Cerebellar cortex (tissue), 1 donor: ENCODE measurements around the gene FBXO11.
"Not testable (repeated sequence)": the region's sequence is repeated elsewhere in the genome, so short reads cannot be mapped to it uniquely, and the experiment has no call there.

ENCODE experiments used
- DNase-seq: peaks from one replicate; pipeline ENCODE4 v3.0.0-alpha.2; 2015; ENCODE audit warnings: low spot score

Gene FBXO11

DNA sequence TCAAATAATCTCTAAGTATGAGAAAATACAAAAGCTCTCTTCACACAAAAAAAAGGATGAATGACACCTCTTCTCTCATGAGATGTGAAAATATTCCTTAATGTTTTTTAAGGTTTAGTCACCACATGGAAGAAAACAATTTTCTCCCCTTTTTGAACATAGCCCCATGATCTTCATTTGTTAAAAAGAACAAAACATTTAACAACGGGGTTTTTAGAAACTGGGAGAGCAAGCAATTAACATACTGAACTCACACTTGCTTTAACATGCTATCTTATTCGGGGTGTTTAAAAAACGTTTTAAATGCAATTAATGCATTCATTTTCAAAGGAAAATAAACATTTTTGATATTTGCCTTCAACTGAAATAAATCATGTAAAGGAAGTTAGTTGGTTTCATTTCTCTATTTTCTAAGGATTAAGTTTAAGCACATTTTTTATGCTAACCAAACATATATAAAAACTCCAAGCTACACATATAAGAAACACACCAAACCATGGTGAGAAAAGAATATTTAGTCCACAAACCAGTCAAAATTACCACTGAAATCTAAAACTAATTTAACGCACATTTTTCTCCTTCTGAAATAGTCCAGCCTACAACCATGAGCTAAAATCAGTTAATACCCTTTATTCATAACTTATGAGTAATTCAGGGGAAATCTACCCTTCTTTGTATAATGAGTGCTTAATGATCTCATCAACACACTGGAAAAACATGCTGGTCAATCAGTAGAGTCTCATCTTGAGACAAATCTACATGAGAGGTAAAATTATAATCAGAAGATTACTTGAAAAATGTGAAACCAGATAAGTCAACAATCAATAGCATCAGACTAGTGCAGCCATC, 8.2 kb downstream of the FBXO11 start:
- DNase-seq, result no peak

- not testable (repeated sequence) for DNase-seq
These were observed 9.0 kb downstream of the FBXO11 start for GRCh38 chr2:47897191-47897882.

- DNase-seq, result no peak
These were observed 9.8 kb downstream of the FBXO11 start for GRCh38 chr2:47896450-47896968.

GRCh38 chr2:47893771-47894170, 12.5 kb downstream of the FBXO11 start:
- no peak for DNase-seq

DNA sequence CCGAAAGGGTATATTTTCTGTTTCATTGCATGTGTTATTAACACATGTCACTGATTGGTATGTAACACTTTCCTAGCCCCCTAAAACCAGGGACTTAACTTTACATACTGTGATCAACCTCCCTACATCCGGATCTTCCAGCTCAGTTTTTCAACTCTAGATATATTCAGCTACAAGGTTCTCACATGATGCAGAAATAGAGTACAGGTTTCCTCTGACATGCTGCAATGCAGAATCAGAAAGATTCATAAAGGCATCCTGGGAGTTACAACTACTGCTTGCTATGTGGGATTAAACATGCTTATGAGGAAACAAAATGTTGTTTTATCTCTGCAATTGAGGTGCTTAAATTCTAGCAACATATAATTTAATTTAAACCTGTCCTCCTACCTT, 14.0 kb downstream of the FBXO11 start:
- no peak for DNase-seq

DNA sequence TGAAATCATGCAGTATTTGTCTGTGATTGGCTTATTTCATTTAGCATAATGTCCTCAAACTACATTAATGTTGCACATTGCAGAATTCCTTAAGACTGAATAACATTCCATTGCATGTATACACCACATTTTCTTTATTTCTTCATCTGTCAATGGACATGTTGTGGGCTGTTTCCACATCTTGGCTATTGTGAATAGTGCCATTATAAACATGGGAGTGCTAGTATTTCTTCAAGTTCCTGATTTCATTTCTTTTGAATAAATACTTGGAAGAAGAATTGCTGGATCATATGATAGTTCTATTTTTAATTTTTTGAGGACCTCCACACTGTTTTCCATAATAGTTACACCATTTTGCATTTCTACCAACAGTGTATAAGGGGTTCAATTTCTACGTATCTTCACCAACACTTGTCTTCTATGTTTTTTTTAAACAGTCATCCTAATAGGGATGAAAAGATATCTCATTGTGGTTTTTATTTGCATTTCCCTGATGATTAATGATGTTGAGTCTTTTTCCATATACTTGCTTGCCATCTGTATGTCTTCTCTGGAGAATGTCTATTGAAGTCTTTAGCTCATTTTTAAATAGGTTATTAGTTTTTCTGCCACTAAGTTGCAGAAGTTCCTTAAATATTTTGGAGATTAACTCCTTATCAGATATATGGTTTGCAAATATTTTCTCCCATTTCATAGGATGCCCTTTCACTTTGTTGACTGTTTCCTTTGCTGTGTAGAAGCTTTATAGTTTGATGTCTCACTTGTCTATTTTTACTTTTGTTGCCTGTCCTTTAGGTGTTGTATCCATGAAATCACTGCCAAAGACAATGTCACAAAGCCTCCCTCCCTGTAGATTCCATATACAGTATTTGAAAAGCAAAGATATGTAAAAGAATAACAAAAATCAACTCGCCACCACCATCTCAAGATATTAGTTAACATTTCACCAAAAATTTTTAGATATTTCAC, 14.6 kb downstream of the FBXO11 start:
- no peak for DNase-seq

- no peak for DNase-seq
These were observed 15.5 kb downstream of the FBXO11 start for GRCh38 chr2:47890711-47891368.

DNA sequence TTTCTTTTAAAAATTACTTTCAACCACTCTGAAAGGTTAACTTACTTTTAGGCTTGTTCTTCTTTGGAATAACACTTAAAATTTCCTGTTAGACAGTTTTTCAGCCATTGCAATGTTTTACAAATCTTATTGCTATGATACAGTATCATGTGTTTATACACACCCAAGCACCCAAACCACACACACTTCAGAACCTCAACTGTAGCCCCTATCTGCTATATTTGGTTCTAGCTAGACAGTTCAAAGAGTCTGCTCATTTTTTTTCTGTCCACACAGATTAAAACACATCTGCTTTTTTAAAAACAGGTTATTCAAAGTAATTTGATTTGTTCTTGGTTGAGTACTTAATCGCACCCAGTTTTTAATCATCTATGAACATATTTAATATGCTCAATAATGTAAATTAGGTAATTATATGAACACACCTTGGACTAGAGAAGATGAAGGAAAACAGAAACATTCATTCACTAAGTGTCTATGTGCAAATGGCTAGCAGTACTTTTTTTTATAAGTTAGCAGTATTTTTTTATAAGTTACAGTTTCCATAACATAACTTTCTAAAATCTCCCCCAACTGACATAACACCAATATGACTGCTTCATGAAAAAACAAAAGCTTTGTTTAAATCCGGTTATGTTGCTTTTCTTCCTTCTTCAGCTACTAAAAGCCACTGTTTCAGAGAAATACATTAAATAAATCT, 17.6 kb downstream of the FBXO11 start:
- DNase-seq, result no peak

GRCh38 chr2:47876912-47877311, 29.4 kb downstream of the FBXO11 start:
- DNase-seq, result no peak

DNA sequence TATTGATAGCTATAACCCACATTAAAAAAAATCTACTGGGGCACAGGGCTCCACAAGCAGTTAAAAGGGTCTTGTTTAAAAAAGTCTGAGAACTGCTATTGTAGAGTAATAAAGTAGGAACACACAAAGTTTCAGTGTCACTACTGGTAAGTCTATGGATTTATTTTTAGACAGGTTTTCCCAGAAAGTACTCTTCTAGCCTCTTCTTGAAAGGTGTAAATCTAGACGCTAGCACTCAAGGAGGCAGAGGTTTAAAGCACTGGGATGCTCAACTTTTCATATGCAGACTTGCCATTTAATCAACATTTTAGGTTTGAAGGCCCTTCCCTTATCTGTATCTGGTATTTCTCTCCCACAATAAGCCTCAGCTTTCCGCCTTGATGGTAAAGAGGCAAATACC, 33.4 kb downstream of the FBXO11 start:
- DNase-seq, result no peak

GRCh38 chr2:47870641-47871540, 35.4 kb downstream of the FBXO11 start:
- DNase-seq, result no peak

DNA sequence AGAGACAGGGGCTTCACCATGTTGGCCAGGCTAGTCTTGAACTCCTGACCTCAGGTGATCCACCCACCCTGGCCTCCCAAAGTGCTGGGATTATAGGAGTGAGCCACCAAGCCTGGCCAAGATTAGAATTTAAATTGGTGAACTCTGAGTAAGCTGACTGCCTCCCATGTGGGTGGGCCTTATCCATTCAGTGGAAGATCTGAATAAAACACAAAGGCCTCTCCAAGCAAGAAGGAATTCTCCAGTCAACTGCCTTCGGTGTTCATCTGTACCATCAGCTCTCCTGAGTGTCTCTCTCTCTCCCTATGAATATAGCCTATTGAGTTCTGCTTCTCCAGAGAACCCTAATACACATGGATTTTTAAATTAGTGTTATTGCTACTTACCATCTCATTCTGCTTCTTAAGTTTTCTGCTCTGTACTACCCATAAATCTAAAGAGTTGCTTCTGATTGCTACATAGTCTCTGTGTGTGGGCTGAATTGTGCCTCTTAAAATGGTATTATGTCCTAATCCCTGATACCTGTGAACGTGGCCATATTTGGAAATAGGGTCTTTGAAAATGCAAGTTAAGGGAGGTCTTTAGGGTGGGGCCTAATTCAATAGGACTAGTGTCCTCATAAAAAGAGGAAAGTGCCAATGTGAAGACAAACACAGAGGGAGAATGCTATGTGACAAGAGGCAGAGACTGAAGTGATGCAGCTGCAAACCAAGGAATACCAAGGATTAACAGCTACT, 36.3 kb downstream of the FBXO11 start:
- no peak for DNase-seq

DNA sequence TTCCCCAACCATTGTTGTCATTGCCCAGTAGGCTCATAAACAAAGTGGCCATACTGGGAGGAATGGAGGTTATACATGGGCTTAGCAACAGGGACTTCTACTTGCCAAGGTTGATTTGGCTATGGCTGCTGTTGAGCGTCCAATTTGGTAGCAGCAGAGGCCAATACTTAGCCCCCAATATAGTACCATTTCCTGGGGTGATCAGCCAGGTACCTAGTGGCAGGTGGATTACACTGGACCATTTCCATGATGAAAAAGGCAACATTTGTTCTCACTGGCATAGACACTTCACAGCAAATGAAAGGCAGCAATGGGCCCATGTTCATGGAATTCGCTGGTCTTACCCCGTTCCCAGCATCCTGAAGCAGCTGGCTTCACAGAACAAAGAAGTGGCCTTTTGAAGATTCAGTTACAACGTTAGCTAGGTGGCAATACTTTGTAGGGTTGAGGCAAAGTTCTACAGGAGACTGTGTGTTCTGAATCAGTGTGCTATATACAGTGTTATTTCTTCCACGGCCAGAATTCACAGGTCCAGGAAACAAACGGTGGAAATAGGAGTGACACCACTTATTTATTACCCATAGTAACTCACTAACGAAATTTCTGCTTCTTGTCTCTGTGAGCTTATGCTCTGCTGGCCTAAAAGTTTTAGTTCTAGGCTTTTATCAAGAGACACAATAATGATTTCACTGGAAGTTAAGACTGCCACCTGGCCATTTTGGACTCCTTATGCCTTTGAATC, 37.5 kb downstream of the FBXO11 start:
- peak; percentile 76 for DNase-seq

- DNase-seq, result peak; percentile 35
These were observed 39.1 kb downstream of the FBXO11 start for GRCh38 chr2:47867205-47867604.

GRCh38 chr2:47864566-47864965, 41.7 kb downstream of the FBXO11 start:
- no peak for DNase-seq

DNA sequence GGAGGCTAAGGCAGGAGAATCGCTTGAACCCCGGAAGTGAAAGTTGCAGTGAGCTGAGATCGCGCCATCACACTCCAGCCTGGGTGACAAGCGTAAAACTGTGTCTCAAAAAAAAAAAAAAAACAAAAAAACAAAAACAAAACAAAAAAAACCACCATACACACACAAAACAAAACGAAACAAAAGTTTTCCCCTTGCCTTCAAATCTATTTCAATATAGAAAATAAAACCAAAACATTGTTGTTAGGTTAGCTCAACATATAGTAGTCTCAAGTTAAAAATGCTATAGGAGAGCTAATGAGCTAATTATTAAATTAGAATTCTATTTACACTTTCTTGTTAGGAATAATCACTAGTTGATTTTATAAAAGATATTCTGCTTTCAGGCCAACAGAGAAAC, 43.3 kb downstream of the FBXO11 start:
- no peak for DNase-seq

- DNase-seq, result not testable (repeated sequence)
These were observed 53.1 kb downstream of the FBXO11 start for GRCh38 chr2:47853067-47853777.

DNA sequence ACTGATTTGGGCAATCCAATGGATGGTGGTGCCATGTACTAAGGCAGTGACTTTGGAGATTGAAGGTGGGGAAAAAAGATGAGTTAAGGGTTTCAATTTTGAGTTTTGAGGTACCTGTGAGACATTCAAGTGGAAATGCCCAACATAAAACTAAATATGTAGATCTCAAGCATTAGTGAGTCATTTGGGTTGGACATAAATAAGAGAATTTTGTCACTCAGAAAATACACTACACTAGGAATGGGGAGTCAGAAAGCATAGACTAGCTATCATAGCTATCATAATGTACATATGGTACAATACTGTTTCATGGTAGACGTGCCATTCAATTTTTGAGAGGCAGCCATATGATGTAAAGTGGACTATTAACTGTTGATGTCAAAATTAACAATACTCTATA, 56.1 kb downstream of the FBXO11 start:
- no peak for DNase-seq
